GM23338 (cell line): Measurements from ENCODE around the gene HHAT. TPM values are rescaled to one million over a fixed set of nuclear protein-coding genes. Genes with fewer than 3 reads are reported as not detected.
A peak's percentile ranks its signal among the peaks of the same experiment; 100 is the strongest.

Experiments
- ATAC-seq: fragments of 200-7000 bp; cut with Tn5 transposase; 3 replicates; pipeline ENCODE4 v1.9.1; 2020
- DNase-seq: peaks from one replicate; pipeline ENCODE4 v3.0.0-alpha.2; 2015; ENCODE audit warnings: low spot score
- H2AFZ ChIP-seq: fragments of 200-600 bp; sonication (generic); 2 replicates; pipeline ENCODE4 v1.8.0; 2016; ENCODE audit warnings: antibody characterized with exemption, mild to moderate bottlenecking, moderate library complexity
- H3F3A ChIP-seq: fragments of 200-600 bp; sonication (generic); replicated peaks from 2 replicates; pipeline ENCODE4 v1.8.0; 2017; ENCODE audit warnings: antibody characterized with exemption, mixed run types, low read depth
- H3K27ac ChIP-seq: fragments of 200-600 bp; sonication (generic); 2 replicates; pipeline ENCODE4 v1.6.1; 2016; ENCODE audit warnings: low read depth
- H3K27me3 ChIP-seq: fragments of 200-600 bp; sonication (generic); 2 replicates; pipeline ENCODE4 v1.8.0; 2016; ENCODE audit warnings: mild to moderate bottlenecking, mixed run types, moderate library complexity; ENCODE audit not compliant: insufficient read depth
- H3K36me3 ChIP-seq: fragments of 200-600 bp; sonication (generic); 2 replicates; pipeline ENCODE4 v1.8.0; 2016; ENCODE audit warnings: mild to moderate bottlenecking; ENCODE audit not compliant: insufficient read depth
- H3K4me1 ChIP-seq: fragments of 200-600 bp; sonication (generic); 2 replicates; pipeline ENCODE4 v1.8.0; 2016; ENCODE audit warnings: mild to moderate bottlenecking, moderate library complexity; ENCODE audit not compliant: insufficient read depth
- H3K4me2 ChIP-seq: fragments of 200-600 bp; sonication (generic); 2 replicates; pipeline ENCODE4 v1.7.1; 2017; ENCODE audit warnings: mixed run types
- H3K4me3 ChIP-seq: fragments of 200-600 bp; sonication (generic); 2 replicates; pipeline ENCODE4 v1.6.1; 2016; ENCODE audit warnings: mixed run types
- H3K79me2 ChIP-seq: fragments of 200-600 bp; sonication (generic); replicated peaks from 2 replicates; pipeline ENCODE4 v1.8.0; 2017; ENCODE audit warnings: mild to moderate bottlenecking; ENCODE audit not compliant: insufficient read depth
- H3K9me2 ChIP-seq: fragments of 200-600 bp; sonication (generic); 2 replicates; pipeline ENCODE4 v1.8.0; 2017; ENCODE audit not compliant: insufficient read depth
- H4K20me1 ChIP-seq: fragments of 200-600 bp; sonication (generic); replicated peaks from 2 replicates; pipeline ENCODE4 v1.8.0; 2017; ENCODE audit warnings: mild to moderate bottlenecking; ENCODE audit not compliant: insufficient read depth
- H3K27ac Mint-ChIP-seq: 2 replicates; pipeline ENCODE4 v1.8.0; 2020; ENCODE audit warnings: inconsistent platforms, mild to moderate bottlenecking, moderate library complexity, mixed read lengths
- H3K27me3 Mint-ChIP-seq: 3 replicates; pipeline ENCODE4 v1.8.0; 2022; ENCODE audit warnings: low read depth, mild to moderate bottlenecking, moderate library complexity, mixed read lengths, inconsistent platforms; ENCODE audit not compliant: insufficient read depth, poor library complexity
- H3K36me3 Mint-ChIP-seq: 3 replicates; pipeline ENCODE4 v1.8.0; 2021; ENCODE audit warnings: low read depth, mild to moderate bottlenecking, inconsistent platforms, moderate library complexity, mixed read lengths
- H3K4me1 Mint-ChIP-seq: 3 replicates; pipeline ENCODE4 v1.8.0; 2020; ENCODE audit warnings: mild to moderate bottlenecking, inconsistent platforms, mixed read lengths
- H3K4me3 Mint-ChIP-seq: 3 replicates; pipeline ENCODE4 v1.8.0; 2021; ENCODE audit warnings: moderate library complexity, mild to moderate bottlenecking, inconsistent platforms, mixed read lengths
- H3K9me3 Mint-ChIP-seq: 3 replicates; pipeline ENCODE4 v1.8.0; 2020; ENCODE audit warnings: moderate library complexity, mild to moderate bottlenecking, inconsistent platforms, mixed read lengths
- CREB1 ChIP-seq: fragments of 250-450 bp; sonication (Bioruptor Pico); IDR thresholded peaks from 2 replicates; pipeline ENCODE4 v1.5.0; 2020; ENCODE audit warnings: low read depth, mild to moderate bottlenecking, moderate library complexity
- EZH2 ChIP-seq: fragments of 200-600 bp; sonication (generic); IDR thresholded peaks from one replicate; pipeline ENCODE4 v1.8.0; 2017; ENCODE audit warnings: antibody characterized with exemption, mild to moderate bottlenecking, low read depth; ENCODE audit not compliant: unreplicated experiment
- EZH2phosphoT487 ChIP-seq: fragments of 200-600 bp; sonication (generic); IDR thresholded peaks from one replicate; pipeline ENCODE4 v1.8.1; 2018; ENCODE audit warnings: antibody characterized with exemption; ENCODE audit not compliant: unreplicated experiment
- JUNB ChIP-seq: IDR thresholded peaks from one replicate; pipeline ENCODE4 v1.6.1; 2016; ENCODE audit warnings: antibody characterized with exemption; ENCODE audit not compliant: unreplicated experiment
- NANOG ChIP-seq: IDR thresholded peaks from 2 replicates; pipeline ENCODE4 v1.6.1; 2016; ENCODE audit warnings: antibody characterized with exemption, borderline replicate concordance
- POLR2AphosphoS5 ChIP-seq: IDR thresholded peaks from 2 replicates; pipeline ENCODE4 v1.6.1; 2016; ENCODE audit warnings: antibody characterized with exemption, low read depth
- ZNF114 ChIP-seq: fragments of 250-450 bp; sonication (Bioruptor Pico); IDR thresholded peaks from 2 replicates; pipeline ENCODE4 v1.5.0; 2020; ENCODE audit warnings: mild to moderate bottlenecking, moderate library complexity
- ZNF331 ChIP-seq: fragments of 250-450 bp; sonication (Bioruptor Pico); IDR thresholded peaks from 2 replicates; pipeline ENCODE4 v1.5.0; 2020; ENCODE audit warnings: low read depth, mild to moderate bottlenecking, moderate library complexity
- polyA plus RNA-seq: library from polyadenylated mRNA; unstranded; fragments of >200 nt; fragmentation: Nextera tagmentation; extraction: Ambion mirVana; gene quantifications from 2 replicates; pipeline ENCODE4 v1.2.1, GENCODE V29; 2016
- total RNA-seq: library from RNA; depleted of rRNA; stranded (reverse); fragments of >200 nt; shearing (Covaris generic); gene quantifications from 2 replicates; pipeline ENCODE4 v1.2.3, GENCODE V29; 2014
- TF ChIP-seq, protein P1 (sequence below), 2 experiments: fragments of 200-600 bp in 1 of 2; sonication (generic) in 1 of 2; conservative IDR thresholded peaks; 2 replicates each; pipeline versions ENCODE4 v1.5.1 to v1.6.1; 2016 to 2017; ENCODE audit warnings: antibody characterized with exemption in 2 of 2, low read depth in 2 of 2, mild to moderate bottlenecking in 2 of 2, moderate library complexity in 1 of 2
- TF ChIP-seq, protein P2 (sequence below): IDR thresholded peaks from 2 replicates; pipeline ENCODE4 v1.6.1; 2016; ENCODE audit warnings: antibody characterized with exemption
- TF ChIP-seq, protein P3 (sequence below): fragments of 250-450 bp; sonication (Bioruptor Pico); IDR thresholded peaks from 2 replicates; pipeline ENCODE4 v1.5.0; 2020; ENCODE audit warnings: mild to moderate bottlenecking, moderate library complexity

The HHAT gene
- total and polyA plus RNA-seq, 2 experiments from 2014 or later: 0.11 to 0.66 TPM

DNA sequence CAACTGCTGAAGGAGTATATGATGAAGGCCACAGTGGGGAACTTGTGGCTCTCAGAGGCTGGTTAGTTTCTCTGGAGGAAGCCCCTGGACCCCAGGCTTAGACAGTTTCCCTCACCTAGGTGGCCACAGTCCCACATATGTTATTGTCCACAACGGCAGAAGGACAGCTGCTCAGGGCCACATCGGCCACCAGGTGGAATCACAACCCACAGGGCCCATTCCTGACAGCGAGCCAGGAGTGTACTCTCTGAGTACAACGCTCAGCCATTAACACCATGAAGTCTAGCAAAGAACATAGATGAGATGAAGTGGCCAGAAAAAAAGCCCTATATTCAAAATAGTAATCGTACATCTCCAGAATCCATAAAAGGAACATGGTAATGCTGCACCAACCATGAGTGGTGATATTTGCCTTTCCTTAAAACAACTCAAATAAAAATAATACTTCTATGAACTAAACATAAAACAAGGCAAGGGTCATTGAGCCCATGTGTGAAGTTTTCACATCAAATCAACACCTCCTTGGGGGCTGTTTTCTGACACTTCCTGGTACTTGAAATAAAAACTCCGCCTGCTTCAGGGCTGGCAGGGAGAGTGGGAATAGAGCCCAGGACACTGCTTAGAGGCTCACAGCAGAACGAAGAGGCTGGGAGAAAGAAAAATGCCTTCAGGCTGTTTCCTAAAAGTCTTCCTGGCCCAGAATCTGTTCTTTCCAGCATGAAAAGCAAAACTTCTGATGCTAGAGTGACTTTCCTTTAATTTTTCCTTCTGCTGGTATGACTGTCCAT is 383.3 kb downstream of the HHAT start:
- H3K36me3 ChIP-seq: no peaks in the 10 kb centered on the region
- no peaks in the 10 kb centered on the region for H3K79me2 ChIP-seq
- no peaks in the 10 kb centered on the region for H3K27me3 Mint-ChIP-seq
- H3K4me1 Mint-ChIP-seq: peaks cover 4% of the 10 kb centered on the region; the same call in 2 of the 3 replicates
- ATAC-seq (peak; percentile 59; the same call in 2 of the 3 replicates), DNase-seq (peak; percentile 33)
- H3K4me3 ChIP-seq: no peak overlapping the region
- no peaks in the 10 kb centered on the region for H3F3A ChIP-seq
- TF ChIP-seq, protein P1, sequence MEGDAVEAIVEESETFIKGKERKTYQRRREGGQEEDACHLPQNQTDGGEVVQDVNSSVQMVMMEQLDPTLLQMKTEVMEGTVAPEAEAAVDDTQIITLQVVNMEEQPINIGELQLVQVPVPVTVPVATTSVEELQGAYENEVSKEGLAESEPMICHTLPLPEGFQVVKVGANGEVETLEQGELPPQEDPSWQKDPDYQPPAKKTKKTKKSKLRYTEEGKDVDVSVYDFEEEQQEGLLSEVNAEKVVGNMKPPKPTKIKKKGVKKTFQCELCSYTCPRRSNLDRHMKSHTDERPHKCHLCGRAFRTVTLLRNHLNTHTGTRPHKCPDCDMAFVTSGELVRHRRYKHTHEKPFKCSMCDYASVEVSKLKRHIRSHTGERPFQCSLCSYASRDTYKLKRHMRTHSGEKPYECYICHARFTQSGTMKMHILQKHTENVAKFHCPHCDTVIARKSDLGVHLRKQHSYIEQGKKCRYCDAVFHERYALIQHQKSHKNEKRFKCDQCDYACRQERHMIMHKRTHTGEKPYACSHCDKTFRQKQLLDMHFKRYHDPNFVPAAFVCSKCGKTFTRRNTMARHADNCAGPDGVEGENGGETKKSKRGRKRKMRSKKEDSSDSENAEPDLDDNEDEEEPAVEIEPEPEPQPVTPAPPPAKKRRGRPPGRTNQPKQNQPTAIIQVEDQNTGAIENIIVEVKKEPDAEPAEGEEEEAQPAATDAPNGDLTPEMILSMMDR (conservative IDR thresholded peaks at IDR 0.05; ENCODE audit: low read depth in 2 of 2): peak; percentile 29 to 59
- TF ChIP-seq ZNF331: no peak
- no peaks in the 10 kb centered on the region for H3K27me3 ChIP-seq
- H3K4me2 ChIP-seq: no peak overlapping the region
- H3K4me1 ChIP-seq: no peaks in the 10 kb centered on the region
- no peak overlapping the region for H2AFZ ChIP-seq
- H3K9me2 ChIP-seq: no peaks in the 10 kb centered on the region
- no peaks in the 10 kb centered on the region for H3K36me3 Mint-ChIP-seq
- H3K9me3 Mint-ChIP-seq: no peaks in the 10 kb centered on the region
- H3K4me3 Mint-ChIP-seq: no peak overlapping the region
- no peak overlapping the region for H3K27ac Mint-ChIP-seq
- no peak overlapping the region for H3K27ac ChIP-seq
- no peaks in the 10 kb centered on the region for H4K20me1 ChIP-seq

DNA sequence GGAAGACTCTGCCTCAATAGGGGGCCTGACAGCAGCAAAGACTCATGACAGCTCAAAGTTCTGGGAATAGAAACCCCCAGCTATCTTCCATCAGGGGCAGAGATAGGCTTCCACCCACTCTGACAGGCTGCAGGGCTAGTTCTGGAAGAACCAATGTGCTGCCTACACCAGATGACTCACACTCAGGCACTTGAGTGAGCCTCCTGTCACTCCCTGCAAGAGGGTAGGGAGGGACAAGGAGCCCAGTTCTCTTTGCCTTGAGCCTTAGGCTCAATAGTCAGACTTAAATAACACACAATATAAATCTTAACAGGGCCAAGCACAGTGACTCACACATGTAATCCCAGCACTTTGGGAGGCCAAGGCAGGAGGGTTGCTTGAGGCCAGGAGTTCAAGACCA is 386.4 kb downstream of the HHAT start:
- Histone ChIP-seq H3K4me2 (no peak overlapping the region), H3K36me3 (no peaks in the 10 kb centered on the region), H4K20me1 (no peaks in the 10 kb centered on the region), H3K4me3 (no peak overlapping the region), H3K9me2 (no peaks in the 10 kb centered on the region), H3K79me2 (no peaks in the 10 kb centered on the region), H3K27ac (no peak overlapping the region), H3F3A (no peaks in the 10 kb centered on the region), H2AFZ (no peak overlapping the region), H3K4me1 (no peaks in the 10 kb centered on the region), H3K27me3 (no peaks in the 10 kb centered on the region)
- H3K9me3 Mint-ChIP-seq: no peaks in the 10 kb centered on the region
- H3K4me3 Mint-ChIP-seq: no peak overlapping the region
- H3K27ac Mint-ChIP-seq: no peak overlapping the region
- ATAC-seq (no peak), DNase-seq (no peak)
- H3K36me3 Mint-ChIP-seq: no peaks in the 10 kb centered on the region
- peaks cover 2% of the 10 kb centered on the region for H3K27me3 Mint-ChIP-seq
- H3K4me1 Mint-ChIP-seq: no peaks in the 10 kb centered on the region
- no peak for TF ChIP-seq ZNF114 (CRISPR knock-in tag)
- TF ChIP-seq, protein P2, sequence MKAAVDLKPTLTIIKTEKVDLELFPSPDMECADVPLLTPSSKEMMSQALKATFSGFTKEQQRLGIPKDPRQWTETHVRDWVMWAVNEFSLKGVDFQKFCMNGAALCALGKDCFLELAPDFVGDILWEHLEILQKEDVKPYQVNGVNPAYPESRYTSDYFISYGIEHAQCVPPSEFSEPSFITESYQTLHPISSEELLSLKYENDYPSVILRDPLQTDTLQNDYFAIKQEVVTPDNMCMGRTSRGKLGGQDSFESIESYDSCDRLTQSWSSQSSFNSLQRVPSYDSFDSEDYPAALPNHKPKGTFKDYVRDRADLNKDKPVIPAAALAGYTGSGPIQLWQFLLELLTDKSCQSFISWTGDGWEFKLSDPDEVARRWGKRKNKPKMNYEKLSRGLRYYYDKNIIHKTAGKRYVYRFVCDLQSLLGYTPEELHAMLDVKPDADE: no peak
- TF ChIP-seq CREB1 (CRISPR knock-in tag): no peak
- TF ChIP-seq, protein P3, sequence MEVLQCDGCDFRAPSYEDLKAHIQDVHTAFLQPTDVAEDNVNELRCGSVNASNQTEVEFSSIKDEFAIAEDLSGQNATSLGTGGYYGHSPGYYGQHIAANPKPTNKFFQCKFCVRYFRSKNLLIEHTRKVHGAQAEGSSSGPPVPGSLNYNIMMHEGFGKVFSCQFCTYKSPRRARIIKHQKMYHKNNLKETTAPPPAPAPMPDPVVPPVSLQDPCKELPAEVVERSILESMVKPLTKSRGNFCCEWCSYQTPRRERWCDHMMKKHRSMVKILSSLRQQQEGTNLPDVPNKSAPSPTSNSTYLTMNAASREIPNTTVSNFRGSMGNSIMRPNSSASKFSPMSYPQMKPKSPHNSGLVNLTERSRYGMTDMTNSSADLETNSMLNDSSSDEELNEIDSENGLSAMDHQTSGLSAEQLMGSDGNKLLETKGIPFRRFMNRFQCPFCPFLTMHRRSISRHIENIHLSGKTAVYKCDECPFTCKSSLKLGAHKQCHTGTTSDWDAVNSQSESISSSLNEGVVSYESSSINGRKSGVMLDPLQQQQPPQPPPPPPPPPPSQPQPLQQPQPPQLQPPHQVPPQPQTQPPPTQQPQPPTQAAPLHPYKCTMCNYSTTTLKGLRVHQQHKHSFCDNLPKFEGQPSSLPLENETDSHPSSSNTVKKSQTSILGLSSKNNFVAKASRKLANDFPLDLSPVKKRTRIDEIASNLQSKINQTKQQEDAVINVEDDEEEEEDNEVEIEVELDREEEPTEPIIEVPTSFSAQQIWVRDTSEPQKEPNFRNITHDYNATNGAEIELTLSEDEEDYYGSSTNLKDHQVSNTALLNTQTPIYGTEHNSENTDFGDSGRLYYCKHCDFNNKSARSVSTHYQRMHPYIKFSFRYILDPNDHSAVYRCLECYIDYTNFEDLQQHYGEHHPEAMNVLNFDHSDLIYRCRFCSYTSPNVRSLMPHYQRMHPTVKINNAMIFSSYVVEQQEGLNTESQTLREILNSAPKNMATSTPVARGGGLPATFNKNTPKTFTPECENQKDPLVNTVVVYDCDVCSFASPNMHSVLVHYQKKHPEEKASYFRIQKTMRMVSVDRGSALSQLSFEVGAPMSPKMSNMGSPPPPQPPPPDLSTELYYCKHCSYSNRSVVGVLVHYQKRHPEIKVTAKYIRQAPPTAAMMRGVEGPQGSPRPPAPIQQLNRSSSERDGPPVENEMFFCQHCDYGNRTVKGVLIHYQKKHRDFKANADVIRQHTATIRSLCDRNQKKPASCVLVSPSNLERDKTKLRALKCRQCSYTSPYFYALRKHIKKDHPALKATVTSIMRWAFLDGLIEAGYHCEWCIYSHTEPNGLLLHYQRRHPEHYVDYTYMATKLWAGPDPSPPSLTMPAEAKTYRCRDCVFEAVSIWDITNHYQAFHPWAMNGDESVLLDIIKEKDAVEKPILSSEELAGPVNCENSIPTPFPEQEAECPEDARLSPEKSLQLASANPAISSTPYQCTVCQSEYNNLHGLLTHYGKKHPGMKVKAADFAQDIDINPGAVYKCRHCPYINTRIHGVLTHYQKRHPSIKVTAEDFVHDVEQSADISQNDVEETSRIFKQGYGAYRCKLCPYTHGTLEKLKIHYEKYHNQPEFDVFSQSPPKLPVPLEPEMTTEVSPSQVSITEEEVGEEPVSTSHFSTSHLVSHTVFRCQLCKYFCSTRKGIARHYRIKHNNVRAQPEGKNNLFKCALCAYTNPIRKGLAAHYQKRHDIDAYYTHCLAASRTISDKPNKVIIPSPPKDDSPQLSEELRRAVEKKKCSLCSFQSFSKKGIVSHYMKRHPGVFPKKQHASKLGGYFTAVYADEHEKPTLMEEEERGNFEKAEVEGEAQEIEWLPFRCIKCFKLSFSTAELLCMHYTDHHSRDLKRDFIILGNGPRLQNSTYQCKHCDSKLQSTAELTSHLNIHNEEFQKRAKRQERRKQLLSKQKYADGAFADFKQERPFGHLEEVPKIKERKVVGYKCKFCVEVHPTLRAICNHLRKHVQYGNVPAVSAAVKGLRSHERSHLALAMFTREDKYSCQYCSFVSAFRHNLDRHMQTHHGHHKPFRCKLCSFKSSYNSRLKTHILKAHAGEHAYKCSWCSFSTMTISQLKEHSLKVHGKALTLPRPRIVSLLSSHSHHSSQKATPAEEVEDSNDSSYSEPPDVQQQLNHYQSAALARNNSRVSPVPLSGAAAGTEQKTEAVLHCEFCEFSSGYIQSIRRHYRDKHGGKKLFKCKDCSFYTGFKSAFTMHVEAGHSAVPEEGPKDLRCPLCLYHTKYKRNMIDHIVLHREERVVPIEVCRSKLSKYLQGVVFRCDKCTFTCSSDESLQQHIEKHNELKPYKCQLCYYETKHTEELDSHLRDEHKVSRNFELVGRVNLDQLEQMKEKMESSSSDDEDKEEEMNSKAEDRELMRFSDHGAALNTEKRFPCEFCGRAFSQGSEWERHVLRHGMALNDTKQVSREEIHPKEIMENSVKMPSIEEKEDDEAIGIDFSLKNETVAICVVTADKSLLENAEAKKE: no peak
- TF ChIP-seq JUNB: no peak
- TF ChIP-seq POLR2AphosphoS5: no peak
- TF ChIP-seq NANOG: no peak
- TF ChIP-seq EZH2: no peak
- no peak for TF ChIP-seq EZH2phosphoT487
